Activated CD4-positive, alpha-beta T cell treated with anti-CD3 and anti-CD28 coated beads for 24 hours (primary cell): ENCODE results near the gene TPST2.

Experiments
- DNase-seq, 2 donors: peaks; one replicate each; pipeline ENCODE4 v3.0.0-alpha.2; 2020; ENCODE audit warnings: low read depth in 2 of 2

TPST2 gene

DNA sequence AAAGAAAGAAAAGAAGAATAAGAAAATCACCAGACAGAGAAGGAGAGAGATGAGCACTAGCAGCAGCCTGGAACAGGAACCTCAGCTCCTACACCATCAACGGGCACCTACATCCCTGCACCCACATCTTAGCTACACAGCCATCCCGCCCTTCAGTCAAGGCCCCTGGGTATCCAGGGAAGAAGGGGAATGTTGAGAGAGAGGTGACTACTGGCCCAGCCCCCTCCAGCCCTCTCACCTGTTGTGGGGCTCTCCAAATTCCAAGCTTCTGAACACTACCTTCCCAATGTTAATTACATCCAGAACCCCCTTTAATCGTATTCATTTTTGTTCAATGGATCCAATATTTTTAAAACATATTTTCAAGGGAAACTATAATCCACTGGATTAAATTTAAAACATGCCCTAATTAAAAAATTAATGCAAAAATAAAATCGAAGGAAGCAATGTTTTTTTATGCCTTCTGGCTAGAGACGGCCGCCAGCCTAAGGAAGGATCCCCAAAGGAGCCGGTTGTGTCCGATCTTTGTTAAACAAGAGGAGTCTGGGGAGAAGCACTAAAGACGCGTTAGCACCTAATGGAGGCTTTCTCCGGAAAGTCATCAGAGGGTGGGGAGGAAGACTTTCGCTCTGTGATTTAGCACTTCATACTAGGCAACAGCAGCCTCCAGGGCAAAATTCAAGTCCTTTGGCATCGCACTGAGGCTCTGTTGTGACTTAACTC, 9.5 kb downstream of the TPST2 start:
- DNase-seq, result no peak

DNA sequence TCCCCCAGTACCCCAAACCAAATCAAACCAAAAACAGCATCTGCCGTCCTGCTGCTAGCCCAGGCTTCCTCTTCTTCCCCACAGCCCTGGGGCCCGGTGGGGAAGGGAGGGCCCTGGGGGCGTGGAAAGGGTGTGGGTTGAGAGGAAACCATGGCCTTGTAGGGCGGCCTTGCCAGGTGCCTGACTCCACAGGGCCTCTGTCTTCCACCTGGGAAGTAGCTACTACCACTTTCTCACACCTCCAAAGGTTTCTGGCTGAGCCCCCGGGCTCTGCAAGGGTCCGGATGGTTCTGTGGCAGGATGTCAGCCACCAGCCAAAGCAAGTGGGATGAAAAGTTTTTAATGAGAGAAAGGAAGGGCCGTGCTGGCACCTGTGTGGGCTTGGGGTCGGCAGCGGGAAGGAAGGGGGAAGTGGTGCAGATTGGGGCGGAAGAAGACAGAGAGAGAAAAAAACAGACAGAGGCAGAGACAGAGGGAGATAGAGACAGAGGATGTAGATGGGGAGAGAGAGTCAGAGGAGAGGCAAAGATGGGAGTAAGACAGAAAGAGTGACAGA, 10.5 kb downstream of the TPST2 start:
- DNase-seq, result peak; percentile 27 to 31

DNA sequence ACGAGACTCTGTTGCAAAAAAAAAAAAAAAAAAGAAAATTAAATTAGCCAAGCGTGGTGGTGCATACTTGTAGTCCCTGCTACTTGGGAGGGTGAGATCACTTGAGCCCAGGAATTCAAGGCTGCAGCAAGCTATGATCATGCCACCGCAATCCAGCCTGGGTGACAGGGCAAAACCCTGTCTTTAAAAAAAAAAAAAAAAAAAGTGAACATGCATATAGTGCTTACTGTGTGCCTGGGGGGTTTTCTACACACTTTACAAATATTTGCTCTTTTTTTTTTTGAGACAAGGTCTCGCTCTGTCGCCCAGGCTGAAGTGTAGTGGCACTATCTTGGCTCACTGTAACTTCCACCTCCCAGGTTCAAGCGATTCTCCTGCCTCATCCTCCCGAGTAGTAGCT, 12.9 kb downstream of the TPST2 start:
- DNase-seq, result no peak

DNA sequence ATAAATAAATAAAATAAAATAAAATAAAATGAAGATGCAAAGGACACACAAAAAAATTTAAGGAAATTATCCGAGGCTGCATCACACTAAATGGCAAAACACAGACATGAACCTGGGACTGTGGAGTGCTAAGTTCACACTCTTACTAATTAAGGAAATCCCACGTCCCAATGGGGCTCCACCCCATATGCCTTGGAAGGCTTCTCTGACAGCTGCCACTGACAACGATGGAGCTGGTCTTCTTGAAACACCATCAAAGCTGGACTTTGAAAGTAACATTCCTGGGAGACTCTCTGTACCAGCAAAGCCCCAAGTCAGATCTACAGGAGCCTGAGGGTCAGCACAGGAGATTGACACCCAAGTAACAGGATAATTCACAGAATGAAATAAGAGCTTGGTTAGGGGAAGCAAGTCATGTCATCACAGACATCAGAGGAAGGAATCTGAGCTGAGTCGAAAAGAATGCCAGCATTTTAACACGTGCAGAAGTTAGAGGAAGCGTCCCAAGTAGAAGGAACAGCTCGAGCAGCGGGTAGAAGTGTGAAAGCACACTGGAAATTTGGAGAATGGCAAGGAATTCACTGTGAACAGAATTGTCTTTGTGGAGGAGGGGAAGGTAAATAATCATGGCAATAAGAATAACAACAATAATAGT, 13.8 kb downstream of the TPST2 start:
- DNase-seq, result no peak

DNA sequence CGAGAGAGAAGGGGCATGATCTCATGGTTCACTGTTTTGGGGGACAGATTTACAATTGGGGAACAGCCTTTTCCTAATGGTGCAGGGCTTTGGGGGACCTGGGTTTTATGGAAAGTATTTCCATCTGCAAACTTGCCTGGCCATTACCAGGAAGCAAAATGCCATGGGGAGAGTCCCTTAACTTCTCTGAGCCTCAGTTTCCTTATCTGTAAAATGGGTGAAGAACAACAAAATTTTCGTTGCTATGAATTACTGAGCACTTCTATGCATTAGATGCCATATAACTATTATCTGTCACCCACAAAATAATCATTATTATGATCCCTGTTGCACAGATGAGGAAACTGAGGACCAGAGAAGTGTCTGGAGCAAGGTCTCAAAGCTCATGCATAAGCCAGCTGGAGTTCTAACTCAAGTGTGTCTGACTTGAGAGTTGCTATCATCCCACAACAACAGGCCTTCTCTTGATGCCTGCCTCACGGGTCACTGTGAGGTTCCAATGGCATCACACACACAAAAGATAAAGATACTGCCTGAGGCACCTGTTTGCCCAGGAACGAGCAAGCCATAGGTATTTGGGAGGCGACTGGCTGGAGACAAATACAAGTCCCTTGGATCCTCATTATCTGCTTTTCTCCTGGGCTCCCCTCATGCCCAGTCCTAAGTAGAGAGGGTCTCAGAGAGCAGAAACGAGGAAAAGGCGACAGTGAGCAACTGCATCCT, 15.8 kb downstream of the TPST2 start:
- DNase-seq, result no peak

DNA sequence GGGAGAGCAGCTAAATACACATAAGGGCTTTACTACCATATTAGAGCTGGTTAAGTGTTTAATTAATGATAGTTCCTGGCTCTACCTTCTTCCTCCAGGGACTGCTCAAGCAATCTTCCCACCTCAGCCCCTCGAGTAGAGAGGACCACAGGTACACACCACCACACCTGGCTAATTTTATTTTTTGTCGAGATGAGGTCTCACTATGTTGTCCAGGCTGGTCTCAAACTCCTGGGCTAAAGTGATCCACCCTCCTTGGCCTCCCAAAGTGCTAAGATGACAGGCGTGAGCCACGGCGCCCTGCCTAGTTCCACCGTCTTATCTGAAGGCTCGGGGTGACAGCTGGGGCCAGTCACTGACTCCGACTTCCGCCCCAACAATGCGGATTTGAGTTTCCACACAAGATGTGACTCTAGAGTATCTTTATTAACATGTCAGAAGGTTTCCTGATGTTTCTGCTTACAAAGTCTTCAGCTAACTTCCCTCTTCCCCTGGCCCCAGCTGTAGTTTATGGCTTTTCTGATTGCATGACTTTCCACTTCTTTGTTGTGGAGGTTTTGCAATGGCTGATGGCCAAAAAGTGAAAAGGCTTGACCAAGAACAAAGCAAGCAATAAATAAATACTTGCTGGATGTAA, 16.8 kb downstream of the TPST2 start:
- DNase-seq, result no peak

DNA sequence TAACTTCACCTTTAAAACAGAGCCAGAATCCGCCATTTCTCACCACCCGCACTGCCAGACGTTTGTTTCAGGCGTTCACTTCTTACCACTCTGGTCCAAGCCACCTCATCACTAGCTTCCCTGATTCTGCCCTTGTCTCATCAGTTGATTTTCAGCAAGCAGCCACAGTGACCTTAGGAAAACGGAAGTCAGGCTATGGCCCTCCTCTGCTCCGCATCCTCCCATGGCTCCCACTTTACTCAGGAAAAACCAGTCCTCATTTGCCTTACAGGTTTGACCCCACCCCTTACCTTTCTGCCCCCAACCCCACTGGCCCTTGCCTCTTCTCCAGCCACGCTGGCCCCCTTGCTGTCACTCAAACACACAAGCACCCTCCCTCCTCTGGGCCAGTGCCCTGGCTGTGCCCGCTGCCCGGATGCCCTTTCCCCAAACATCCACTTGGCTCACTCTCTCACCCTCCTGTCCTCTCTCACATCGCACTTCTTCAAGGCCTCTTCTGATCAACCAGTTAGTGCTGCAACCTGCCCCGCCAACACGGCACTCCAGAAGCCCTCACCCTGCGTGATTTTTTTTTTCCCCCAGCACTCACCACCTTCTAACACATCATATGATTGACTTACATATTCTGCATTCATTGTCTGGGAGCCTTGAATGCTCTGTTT, 18.9 kb downstream of the TPST2 start:
- DNase-seq, result no peak

DNA sequence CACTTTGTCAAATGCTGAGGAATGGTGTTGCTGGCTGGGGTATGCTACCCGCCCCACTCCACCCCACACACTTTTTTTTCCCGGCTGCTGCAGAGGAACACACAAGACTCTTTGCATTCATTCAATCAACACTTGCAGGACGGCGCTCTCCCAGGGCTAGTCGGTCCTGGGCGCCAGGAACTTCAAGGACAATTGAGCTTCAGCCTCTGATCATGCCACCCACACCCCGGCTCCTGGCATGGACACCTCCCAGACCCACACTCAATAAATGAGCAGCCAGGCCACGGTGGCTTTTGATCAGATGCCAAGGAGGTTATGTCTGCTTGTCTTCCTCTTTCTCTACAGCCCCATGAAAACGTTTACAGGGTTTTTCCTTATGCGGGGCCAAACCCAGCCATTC, 19.8 kb downstream of the TPST2 start:
- DNase-seq, result no peak

DNA sequence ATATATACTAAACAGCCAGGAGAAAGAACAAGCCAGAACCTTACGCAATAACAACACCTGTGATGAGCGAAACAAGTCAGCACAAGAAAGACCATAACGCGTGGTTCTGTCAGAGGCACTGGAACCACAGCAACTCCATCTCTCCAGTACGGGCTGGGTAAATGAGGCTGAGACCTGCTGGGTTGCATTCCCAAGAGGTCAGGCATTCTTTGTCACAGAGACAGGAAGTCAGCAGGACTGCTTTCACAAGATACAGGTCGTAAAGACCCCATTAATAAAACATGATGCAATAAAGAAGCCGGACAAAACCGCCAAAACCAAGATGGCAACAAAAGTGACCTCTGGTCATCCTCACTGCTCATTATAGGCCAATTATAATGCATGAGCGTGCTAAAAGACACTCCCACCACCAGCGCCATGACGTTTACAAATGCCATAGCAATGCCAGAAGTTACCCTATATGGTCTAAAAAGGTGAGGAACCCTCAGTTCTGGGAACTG, 21.7 kb downstream of the TPST2 start:
- no peak for DNase-seq

DNA sequence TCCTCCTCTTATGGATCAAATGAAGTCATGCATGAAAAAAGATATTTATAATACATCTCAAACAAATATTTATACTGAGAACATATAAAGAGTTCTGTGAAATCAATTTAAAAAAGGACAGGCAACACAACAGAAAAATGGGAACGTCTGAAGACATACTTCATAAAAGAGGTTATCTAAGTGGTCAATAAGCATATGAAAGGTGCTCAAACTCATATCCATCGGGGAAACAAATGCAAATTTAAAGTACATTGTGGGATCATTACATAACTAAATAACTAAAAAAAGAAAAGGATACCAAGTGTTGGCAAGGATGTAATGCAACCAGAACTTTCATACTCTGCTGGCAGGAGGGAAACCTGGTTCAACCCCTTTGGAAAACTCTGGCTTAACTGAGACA, 22.3 kb downstream of the TPST2 start:
- DNase-seq, result no peak

DNA sequence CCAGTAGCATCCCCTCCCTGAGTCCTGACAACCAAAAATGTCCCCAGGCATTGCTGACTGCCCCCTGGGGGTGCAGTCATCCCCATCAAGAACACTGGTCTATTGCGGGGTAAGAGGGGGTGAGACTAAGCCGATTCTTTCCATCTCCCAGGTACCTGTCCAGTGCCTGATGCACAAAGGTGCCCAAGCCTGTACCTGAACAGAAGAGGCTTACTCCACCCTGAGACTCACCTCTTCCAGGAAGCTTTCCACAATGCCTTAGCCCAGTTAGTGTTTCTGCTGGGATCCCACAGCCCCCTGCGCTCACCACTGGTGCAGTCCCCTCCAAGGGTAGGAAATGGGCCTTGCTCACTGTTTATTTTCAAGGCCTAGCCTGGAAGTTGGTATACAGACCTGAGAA, 22.9 kb downstream of the TPST2 start:
- no peak for DNase-seq

DNA sequence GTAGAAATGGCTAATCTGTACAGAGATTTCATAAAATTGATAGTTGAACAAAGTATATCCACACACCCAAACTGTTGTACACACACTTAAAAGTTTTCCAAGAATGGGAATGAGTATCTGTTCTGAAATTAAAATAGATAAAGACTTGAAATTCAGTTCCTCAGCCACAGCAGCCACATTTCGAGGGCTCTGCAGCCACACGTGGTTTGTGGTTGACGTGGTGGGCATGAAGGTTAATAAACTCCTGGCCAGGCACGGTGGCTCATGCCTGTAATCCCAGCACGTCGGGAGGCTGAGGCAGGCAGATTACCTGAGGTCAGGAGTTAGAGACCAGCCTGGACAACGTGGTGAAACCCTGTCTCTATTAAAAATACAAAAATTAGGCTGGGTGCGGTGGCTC, 24.0 kb downstream of the TPST2 start:
- DNase-seq, result no peak

DNA sequence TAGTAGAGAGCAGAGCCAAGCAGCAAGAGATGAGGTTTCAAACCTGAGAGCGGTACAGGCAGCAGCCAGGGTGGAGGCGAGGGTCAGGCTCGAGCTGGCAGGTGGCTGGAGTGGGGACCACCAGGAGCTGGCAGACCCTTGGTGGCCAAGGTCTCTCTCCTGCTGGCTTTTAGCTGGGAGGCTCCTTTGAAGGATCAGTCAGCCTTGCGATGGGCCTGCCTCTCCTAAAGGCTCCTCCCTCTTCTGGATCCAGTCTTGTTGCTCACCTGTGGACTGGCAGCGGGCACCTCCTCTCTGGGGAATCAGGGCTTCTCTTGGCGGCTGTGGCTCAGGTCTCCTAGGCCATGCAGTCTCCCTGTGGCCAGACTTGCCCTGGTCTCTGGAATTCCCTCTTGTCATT, 24.8 kb downstream of the TPST2 start:
- no peak for DNase-seq

DNA sequence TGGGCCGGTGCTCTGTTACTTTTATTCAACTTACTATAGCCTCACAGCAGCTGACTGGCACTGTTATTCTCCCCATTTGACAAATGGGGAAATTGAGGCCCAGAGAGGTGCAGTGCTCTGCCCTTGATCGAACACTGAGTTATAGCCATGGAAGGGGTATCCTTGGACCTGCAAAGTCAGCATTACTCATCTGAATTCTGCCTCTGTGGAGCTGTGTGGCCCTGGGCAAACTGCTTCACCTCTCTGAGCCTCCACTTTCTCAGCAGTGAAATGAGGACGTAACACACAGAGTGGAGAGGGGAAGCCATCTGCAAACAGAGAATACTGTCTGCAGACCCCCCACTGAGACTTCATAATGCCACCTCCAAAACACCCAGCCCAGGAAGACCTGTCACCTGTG, 25.3 kb downstream of the TPST2 start:
- no peak for DNase-seq

DNA sequence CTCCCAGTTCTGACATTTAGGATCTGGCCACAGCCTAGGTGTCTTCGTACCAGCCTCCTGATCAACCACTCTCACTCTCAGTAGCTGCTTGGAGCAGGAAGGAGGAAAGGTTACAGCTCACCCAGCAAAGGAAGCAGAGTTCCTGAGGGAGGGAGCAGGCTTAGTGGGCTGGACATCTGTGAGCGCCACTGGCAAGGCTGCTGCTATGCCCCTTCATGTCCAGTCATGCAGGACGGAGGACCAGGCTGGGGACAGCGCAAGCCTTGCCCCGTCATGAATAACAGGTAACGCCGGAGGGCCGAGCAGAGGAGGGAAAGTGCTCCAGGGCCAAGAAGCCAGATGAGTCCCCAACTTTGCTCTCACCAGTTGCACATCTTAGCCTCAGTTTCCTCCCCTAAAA, 25.8 kb downstream of the TPST2 start:
- DNase-seq, result no peak

DNA sequence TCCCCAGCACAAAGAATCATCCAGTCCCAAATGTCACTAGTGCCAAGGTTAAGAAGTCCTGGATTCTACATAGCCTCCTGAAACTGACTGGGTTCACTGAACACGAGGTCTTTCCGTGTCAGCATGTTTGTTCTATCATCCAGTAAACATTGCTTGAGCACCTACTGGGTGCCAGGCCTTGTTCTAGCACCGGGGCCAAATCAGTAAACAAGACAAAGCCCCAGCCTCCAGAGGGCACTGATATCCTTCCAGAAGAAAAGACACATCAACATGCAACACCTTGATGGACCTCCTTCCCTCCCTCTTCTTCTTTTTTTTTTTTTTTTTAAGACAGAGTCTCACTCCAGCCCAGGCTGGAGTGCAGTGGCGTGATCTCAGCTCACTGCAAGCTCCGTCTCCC, 26.9 kb downstream of the TPST2 start:
- no peak for DNase-seq

DNA sequence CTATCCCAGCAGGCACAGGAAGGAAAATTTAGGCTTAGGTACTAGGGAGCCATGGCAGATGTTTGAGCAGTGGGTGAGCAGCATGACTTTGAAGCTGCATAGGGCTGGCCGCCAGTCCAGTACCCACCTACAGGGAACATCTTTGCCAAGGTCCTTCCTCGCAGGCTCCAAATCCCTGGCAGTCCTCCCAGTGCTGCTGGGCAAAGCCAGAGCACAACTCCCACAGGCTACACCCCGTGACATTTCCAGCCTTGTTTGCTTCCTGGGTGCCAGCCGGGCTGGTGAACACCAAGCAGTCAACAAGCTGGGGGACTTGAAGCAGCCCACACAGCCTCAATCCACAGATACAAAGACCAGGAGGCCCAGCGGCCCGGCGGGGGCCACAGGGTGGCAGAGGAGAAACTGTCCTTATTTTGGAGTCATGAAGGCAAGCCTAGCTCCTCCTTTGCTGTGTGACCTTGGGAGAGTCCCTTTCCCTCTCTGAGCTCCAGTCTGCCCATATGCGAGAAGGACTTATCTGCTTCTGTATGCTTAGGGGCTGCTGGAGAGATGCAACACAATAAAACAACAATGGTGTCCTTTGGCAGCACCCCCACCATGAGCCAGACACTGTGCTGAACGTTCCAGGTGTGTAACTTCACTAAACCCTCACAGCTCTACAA, 28.0 kb downstream of the TPST2 start:
- no peak for DNase-seq

DNA sequence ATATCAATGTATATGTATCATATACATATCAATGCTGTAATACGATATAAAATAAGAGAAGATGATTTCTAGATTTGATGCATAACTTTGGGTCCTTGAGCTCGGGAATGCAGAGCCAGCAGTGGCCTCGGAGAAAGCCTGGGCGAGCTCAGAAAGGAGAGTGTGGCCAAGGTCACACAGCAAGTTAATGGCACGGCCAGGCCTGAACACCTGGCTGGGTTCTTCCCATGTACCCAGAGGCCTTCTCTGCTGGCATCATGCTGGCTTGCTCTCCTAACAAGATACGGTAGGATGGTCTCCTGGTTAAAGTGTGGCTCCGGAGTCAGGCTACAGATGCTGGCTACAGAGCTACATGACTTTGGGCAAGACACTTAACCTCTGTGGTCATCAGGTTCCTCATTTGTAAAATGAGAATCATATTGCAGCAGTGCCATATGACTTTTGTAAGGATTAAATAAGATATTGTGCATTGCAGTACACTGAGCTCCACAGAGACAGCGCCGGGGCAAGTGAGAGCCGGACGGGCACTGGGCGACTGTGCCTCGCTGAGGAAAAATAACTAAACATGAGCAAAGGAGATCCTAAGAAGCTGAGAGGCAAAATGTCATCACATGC, 29.9 kb downstream of the TPST2 start:
- DNase-seq, result no peak

DNA sequence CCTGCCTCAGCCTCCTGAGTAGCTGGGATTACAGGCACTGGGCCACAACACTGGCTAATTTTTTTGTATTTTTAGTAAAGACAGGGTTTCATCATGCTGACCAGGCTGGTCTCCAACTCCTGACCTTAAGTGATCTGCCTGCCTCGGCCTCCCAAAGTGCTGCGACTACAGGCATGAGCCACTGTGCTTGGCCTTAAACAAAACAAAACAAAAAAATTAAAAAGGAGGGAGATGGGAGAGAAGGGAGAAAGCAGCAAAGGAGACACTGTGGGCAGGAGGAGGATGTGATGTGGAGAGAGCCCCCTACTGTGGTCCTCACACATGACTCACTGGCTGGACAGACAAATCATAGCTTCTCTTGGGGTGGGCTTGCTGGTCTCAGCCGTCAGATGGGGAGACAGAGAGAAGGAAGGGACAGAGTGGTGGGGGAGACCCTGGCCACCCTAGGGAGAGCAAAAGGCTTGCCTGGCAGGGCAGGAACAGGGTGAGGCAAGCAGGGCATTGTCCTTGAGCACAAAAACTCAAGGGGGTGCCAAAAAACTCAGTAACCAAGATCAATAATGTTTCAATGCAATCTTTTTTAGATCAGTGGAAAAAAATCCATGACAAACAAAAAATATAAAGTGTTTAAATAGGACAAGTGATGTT, 31.6 kb downstream of the TPST2 start:
- no peak for DNase-seq

DNA sequence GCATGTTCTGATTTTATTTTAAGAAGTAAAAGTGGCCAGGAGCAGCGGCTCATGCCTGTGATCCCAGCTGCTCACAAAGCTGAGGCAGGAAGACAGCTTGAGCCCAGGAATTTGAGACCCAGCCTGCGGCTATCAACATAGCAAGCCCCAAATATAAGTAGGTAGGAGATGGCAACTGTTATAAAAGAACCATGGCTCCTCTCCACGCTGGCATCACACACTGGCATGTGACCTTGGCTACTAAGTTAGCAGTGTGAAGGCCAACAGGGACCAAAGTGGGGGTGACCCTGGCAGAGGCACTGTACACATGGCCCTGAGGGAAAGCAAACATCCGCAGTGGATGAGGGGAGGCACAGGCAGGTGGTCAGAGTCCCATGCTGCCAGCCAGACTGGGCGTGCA, 33.0 kb downstream of the TPST2 start:
- DNase-seq, result no peak
